Stimulated activated CD4-positive, alpha-beta T cell treated with anti-CD3 and anti-CD28 coated beads, Interleukin-4, amount 100 ng/mL, for 1 hour (primary cell): ENCODE results near the gene ERAS.

ENCODE experiments used
- DNase-seq: peaks from one replicate; pipeline ENCODE4 v3.0.0-alpha.2; 2020

Gene ERAS, protein sequence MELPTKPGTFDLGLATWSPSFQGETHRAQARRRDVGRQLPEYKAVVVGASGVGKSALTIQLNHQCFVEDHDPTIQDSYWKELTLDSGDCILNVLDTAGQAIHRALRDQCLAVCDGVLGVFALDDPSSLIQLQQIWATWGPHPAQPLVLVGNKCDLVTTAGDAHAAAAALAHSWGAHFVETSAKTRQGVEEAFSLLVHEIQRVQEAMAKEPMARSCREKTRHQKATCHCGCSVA

DNA sequence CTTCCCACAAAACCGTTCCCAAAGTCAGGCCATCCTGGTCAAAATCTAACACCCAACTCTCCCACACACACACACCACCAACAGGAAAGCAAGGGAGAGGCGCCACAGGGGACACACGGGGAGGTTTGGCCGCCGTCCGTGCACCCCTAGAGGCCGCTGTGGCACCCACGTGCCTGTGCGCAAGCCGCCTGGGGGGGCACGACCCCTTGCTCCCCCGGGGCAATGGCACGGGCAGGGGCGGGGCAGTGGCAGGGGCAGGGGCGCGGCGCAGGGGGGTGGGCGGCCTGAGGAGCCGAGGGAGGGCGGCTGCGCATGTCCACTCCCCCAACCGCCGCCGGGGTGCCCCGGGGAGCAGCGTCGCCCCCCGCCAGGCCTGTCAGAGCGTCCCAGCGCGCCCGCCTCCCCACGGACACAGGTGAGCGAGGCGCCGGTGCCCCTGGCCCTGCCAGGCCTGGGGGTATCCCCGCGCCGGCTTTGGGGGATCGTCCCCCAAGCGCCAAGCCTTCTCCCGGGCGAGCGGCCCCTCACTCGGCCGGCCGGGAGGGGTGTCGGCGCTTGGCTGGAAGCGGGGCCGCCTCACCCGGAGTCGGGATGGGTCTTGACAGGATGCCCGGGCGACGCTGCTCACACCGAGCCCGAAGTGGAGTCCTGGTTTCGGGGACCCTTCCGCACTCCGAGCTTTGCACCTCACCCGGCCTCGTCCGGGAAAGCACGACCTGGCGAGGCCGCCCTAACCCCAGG lies at the start of gene ERAS:
Gene ERAS, plus strand, starts transcription at position 379 of the 741 bp plus-strand sequence. CDS start 2,611 bp downstream, outside the sequence.
- DNase-seq, result peak; percentile 14

DNA sequence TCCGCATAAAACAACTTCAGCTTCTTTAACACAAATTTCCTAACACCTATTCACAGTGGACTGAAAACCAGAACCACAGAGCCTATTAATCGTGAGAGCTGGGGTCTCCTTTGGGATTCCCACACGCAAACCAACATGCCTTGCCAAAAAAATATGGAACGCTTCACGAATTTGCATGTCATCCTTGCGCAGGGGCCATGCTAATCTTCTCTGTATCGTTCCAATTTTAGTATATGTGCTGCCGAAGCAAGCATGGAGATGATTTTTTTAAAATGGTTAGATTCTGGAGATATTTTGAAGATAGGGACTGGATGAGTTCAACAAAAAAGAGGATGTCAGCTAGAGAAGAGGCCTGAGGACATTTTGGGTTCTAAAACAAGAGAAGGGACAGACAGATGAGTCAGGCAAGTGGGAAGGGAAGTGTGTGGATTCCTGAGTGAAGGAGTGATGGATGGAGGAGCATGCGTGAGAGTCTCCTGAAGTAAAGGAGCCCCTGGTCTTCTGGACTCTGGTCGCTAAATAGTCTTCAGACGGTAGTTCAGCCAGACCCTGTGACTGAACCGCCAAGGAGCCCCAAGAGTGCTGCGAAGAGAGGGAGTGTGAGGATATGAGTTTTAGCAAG lies 49.4 kb upstream of the ERAS start:
- DNase-seq, result no peak

DNA sequence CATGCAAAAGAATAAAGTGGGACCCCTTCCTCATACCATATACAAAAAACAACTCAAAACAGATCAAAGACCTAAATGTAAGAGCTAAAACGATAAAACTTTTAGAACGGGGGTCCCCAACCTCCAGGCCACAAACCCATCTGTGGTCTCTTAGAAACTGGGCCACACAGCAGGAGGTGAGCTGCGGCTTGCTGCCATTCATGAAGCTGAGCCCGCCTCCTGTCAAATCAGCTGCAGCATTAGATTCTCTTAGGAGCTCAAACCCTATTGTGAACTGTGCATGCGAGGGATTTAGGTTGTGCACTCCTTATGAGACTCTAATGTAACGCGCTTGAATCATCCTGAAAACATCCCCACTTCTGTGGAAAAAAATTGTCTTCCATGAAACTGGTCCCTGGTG lies 46.9 kb upstream of the ERAS start:
- no peak for DNase-seq

DNA sequence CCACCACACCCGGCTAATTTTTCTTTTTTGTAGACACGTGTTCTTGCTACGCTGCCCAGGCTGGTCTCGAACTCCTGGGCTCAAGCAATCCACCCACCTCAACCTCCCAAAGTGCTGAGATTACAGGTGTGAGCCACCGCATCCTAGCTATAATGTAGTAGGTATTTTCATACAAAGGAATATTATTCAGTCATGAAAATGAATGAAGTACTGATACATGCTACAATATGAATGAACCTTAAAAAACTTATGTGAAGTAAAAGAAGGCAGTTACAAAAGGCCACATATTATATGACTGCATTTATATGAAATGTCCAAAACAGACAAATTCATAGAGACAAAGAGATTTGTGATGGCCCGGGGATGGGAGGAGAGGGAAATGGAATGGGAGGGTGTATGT lies 44.6 kb upstream of the ERAS start:
- DNase-seq, result no peak

DNA sequence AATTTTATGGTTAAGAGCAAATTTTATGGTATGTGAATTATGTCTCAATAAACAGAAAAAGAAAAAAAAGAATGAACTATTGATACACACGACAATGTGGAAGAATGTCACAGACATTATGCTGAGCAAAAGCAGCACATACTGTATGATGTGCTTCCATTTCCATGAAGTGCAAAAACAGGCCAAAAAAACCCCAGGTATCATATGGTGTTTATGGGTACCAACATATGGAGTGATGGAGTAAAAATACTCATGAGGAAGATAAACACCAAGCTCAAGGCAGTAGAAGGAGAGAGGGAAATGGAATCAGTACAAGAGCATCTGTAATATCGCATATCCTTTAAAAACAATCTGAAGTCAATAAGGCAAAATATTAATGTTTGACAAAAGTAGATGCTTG lies 44.1 kb upstream of the ERAS start:
- no peak for DNase-seq

DNA sequence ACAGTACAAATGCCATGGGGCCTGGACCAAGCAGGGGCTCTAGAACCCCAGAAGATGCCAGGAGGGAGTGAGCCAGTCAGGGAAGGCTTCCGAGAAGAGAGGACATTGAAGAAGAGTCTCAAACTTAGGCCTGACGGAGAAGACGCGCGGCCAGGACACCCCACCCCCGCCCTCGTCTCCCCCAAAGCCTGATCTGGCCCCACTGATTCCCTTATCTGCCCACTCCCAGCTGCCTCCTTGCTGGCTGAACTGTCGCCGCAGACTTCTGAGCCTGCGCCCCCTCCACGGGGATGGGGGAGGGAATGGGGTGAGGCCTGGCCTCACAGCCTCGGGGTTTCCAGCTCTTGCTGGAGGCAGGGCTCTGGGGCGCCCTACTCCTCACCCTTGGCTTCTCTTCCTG lies 43.5 kb upstream of the ERAS start:
- DNase-seq, result no peak

DNA sequence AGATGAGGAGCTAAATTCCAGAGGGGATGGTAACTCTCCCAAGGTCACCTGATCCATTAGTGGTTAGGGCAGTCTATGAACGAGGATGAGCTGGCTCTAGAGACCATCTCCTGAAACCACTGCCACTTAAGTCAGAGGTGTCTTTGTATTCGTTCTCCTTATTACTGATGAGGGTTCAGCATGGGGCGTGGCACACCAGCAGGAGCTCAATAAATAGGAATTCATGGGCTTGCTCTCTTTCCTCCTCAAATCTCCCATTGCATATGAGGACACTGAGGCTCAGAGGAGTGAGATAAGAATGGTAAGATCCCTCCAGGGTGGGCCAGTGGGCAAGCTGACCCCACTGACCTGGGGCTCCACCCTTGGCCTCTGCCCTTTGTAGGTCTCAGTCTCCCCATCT lies 41.6 kb upstream of the ERAS start:
- DNase-seq, result no peak

DNA sequence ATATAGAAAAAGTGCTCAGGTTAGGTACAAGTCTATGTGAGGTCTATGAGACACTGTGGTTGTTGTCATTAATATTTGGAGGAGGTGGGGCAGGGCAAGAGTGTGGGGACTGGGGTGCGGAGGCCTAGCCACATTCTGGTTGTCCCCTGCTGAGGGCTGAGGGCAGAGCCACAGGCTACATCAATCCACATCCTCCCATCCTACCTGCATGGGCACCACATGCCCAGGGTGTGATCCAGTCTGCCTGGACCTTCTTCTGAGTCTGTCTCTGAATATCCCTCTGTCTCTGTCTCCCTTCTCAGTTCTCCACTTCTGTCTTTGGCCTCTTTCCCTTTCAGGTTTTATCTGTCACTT lies 41.1 kb upstream of the ERAS start:
- no peak for DNase-seq

DNA sequence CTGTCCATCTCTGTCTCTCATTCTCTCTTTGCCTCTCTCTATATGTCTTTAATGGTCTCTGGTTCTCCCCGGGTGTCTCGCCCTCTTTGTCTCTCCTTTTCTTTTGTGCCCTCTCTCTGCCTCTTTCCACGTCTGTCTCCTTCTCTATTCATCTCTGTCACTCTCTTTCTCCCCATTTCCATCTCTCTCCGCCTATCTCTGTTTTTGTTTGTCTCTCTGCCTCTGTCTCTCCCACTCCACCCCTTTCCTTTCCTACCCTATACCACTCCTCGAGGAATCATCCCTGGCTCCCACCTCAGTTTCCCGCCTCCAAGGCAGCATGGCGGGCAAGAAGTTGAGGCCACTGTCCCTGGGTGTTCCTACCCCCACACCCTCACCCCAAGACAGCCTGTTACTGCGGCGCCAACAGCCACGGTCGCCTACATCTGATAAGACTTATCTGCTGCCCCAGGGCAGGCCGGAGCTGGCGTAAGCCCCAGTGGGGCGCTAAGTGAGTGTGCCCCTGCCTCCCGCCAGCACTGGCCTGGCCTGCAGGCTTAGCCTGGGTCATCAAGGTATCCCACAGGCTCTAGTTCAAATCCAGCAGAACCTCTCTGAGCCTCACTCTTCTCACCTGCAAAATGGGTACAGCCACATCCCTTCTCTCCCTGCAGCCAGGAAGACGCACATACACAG lies 40.6 kb upstream of the ERAS start:
- no peak for DNase-seq

DNA sequence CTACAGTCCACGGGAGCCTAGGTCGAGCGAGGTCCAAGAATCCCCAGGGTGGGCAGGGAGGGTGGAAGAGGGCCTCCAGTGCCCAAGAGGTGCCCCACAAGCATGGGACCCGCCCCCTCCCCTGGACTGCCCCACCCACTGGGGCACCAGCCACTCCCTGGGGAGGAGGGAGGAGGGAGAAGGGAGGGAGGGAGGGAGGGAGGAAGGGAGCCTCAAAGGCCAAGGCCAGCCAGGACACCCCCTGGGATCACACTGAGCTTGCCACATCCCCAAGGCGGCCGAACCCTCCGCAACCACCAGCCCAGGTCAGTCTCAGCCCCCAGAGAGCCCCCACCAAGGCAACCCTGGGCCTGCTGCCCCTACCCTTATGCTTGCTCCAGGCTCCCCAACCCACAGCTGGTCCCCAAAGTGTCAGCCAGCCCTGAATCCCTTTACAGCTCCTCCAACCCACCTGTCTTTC lies 39.9 kb upstream of the ERAS start, which contains the start of gene GATA1:
Gene GATA1, plus strand, starts transcription at position 250 of the 460 bp plus-strand sequence. CDS start 4,520 bp downstream, outside the sequence.
- DNase-seq, result no peak

DNA sequence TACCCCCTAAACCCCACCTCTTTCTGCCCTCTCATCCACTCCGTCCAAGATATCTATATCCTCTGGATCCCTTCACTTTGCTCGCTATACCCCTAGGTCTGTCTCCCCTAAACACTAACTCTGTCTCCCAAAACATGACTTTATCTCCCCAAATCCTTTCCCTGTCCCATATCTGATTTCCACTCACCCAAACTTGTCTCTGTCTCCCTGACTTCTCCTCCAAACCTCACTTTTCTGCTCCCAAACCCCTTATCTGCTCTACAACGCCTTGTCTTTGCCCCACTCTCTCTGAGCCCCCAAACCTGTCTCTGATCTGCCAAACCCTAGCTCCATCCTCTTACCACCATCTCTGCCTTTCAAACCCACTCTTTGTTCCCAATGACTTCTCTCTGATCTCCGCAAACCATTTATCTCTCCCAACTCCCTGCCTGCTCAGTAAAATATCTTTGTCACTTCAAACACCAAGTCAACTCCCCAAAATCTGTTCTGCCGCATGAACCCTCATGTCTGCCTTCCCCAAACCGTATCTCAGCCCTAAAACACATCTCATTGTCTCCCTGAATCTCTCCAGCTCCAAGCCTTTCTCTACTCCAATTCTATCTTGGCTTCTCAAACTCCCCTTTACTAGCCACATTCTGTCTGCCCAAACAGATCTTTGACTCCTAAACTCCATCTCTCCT lies 39.3 kb upstream of the ERAS start:
- no peak for DNase-seq

DNA sequence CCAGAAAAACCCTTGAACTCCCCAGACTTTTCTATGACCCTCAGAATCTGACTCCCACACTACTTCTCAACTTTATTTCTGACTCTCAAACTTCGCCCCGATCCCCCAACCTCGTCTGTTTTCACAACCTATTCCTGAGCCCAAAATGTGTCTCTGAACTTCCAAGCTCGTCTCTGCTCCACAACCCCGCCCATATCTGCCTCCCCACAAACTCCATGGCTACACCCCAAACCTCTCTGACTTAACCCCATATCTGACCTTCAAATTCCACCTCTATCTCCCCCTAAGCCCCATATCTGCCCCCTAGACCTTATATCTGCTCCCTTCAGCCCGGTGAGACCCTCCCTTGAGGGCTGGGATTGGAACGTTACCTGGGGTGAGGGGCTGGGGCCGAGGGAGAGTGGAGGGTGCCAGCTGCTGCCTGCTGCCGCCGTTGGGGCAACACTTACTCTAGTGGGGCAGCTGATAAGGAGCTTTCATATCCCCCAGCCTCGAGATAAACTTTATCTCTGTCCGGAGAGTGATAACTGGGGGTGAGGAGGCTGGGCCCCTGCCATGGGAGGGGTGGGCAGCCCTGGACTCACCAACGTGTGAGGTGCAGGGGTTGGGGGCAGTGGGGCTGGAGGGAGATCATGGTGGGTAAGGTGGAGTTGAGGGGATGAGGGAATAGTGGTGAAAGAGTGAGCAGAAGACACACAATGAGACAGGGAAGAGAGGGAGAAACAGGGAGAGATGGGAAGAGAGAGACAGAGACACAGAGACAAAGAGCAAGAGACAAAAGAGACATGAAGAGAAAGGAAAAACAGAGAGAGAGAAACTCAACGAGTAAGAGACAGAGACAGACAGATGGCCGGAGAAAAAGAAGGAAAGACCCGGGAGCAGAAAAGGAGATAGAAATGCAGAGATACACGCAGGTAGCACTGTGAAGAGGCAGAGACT lies 38.5 kb upstream of the ERAS start:
- DNase-seq, result no peak

DNA sequence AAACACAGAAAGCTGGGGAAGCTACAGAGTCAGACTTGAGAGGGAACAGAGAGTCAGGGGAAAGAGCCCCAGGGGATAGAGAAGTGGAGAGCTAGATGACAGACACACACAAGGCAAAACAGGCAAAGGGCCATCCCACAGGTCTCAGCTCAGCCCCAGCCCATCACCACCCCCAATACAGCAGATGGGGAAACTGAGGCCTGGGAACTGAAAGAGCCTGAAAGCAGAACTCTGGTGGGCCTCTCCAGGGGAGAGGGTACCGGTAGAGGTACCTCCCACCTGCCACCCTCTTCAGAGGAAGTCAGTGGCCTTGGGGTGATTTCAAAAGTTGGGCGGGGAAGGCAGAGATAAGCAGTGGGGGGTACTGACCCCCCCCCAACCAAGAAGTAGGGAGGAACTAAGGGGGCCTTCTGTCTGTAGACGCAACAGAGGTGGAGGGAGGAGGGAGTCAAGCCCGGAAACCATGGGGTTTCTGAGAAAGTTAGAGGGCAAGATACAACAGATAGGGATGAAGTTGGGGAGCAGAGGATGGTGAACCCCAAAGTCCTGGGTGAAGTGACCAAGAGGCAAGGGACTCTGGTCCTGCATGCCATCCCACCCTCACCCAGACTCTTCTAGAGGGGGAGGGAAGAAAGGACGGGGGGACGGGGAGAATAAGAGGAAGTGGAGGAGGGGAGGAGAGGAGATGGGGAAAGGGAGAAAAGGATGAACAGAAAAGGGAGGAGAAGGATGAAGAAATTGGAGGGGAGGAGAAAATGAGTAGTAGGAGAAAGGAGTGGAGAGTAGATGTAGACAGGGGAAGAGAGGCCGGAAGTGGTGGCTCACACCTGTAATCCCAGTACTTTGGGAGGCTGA lies 36.7 kb upstream of the ERAS start:
- DNase-seq, result no peak

DNA sequence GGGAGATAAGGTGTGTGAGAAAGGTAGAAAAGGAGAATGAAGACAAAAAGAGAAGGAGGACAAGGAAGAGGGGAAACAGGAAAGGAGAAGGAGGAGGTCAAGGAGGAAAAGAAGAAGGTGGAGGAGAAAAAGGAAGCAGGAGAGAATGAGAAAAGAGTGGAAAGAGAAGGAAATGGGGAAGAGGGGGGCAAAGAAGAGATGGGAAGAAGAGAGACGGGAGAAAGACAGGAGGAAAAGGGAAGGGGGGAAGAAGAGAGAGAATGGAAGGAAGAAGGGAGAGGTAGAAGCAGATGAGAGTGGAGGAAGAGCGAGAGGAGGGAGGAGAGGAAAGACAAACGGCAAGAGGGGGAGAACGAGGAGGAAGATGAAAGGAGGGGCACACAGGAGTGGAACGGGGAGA lies 35.8 kb upstream of the ERAS start:
- no peak for DNase-seq

DNA sequence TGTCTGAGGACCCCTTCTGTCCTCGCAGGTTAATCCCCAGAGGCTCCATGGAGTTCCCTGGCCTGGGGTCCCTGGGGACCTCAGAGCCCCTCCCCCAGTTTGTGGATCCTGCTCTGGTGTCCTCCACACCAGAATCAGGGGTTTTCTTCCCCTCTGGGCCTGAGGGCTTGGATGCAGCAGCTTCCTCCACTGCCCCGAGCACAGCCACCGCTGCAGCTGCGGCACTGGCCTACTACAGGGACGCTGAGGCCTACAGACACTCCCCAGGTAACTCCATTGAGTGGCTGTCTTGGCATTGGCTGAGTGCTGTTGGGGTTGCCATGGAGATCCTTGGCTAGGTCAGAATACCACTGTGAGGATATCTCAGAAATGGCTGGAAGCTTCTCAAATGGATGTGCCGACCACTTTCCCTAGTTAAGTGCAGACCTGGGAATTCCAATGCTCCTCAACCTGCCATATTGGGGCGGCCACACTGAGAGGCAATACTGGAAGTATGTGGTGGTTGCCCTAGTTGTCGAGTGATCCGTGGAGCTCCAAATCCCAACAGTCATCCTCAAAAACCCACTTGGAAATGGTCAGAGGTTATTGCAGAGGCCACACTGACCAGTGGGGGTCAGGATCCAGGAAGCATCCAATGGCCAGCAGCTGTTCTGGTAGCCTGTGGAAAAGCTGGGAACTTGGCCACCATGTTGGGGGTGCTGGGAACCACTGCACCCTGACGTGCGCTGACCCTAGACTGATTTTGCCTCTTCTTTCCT lies 35.1 kb upstream of the ERAS start:
- DNase-seq, result no peak

DNA sequence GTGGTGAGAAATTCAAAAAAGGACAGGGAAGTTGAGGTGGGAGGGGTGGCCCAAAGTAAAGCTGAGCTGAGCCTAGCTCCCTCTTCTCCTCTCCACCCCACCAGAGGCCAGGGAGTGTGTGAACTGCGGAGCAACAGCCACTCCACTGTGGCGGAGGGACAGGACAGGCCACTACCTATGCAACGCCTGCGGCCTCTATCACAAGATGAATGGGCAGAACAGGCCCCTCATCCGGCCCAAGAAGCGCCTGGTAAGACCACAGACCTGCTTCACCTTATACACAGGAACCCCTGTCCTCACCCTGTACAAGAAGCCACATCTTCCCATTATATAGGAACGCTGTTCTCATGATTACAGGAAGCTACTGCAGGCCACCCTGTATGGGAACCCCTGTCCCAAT lies 34.1 kb upstream of the ERAS start:
- no peak for DNase-seq

DNA sequence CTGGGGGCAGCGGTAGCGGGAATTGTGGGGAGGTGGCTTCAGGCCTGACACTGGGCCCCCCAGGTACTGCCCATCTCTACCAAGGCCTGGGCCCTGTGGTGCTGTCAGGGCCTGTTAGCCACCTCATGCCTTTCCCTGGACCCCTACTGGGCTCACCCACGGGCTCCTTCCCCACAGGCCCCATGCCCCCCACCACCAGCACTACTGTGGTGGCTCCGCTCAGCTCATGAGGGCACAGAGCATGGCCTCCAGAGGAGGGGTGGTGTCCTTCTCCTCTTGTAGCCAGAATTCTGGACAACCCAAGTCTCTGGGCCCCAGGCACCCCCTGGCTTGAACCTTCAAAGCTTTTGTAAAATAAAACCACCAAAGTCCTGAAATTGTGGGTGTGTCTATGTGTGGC lies 32.4 kb upstream of the ERAS start:
- DNase-seq, result no peak

DNA sequence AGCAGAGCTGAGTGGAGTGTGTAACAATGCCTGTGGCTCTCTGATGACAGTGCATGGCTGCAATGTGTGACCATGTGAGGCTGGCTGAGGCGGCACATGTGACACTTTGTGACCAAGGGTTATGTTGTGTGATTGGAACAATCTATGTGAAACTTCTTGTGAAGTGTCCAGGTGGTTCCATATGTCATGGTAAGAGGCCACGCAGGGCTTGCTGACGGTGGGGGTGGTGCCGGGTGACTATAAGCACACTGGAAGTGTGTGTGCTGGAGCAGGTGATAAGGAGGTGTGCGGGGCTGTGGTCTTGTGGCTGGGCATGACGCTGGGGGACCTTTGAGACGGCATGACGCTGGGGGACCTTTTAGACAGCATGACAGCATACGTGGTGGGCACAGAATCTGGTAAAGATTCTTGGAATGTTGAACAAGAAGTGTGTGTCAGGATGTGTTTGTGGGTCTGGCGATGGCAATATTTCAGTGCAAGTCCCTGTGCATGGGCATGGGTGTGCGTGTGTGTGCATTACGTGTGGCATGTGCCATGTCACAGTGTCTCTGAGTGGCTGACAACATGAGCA lies 31.9 kb upstream of the ERAS start:
- DNase-seq, result no peak

DNA sequence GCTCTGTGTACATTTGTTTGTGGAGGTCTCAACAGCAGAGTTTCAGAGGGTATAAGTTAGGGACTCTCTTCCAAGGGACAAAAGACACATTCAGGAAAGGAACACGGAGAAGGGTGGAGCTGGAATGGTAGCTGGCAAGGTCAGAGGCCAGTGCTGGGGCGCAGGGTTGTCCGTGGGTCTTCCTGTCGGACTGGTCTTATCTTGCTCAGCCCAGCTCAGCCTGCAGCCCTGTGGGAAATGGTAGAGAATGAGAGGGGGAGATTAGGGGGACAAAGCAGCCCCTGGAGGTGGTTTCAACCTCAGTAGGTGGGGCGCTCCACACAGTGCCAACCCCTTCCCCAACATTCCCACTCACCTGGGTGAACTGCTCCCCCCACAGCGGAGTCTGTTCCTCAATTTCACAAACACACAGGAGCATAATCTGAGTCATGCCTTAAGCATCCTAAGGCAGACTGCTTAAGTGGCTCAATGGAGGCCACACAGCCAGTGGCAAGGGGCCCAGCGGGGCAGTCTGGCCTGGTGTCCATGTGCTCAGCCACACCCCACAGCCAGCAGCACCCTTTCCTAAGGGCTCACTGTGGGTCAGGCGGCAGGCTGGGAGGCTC lies 31.3 kb upstream of the ERAS start:
- DNase-seq, result no peak
